Measurements from ENCODE around the gene ADGRL1. TPM values are rescaled to one million over a fixed set of nuclear protein-coding genes. Genes with fewer than 3 reads are reported as not detected.
"Not testable (repeated sequence)": the region's sequence is repeated elsewhere in the genome, so short reads cannot be mapped to it uniquely, and the experiment has no call there.

Gene ADGRL1
- 10 to 100 TPM; 22.3 to 36.4 (median 27.3) TPM for total RNA-seq

DNA sequence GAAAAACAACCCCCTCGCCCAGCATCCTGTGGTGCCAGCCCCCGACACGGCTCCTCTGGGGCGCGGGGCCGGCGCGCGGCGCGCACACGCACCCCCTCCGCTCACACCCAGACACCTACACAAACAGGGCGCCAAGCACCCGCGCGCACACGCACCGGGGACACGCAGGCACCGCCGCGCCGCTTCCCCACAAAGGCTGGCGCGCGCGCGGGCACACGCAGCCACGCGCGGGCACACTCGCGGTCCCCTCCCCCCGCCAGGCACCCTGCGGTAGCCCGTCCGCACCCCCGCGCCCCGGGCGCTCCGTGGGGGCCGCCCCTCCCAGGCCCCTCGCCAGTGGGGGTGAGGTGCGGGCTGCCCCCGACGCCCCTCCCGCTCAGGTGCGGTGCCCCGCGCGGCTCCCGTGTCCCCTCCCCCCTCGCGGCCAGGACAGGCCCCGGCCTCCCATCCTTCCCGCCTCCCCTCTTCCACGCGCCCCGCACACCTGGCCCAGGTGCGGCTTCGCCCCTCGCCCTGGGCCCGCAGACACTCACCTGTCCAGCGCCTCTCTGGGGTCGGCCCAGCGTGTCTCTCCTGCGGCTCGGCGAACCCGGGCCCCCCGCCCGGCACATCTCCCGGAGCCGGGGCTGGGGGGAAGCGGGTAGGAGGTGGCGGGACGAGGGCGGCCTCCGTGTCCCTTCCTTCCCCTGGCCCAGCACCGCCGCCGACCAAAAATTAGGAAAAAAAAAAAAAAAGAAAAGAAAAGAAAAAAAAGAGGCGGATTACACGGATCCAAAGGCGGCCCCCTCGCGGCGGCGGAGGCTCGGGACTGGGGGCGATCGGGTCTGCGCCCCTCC lies at the start of gene ADGRL1:
TSS of gene ADGRL1 (minus strand) at position 718 of the 836 bp plus-strand sequence. CDS start 22,567 bp downstream, outside the sequence.
- WGBS = under 1% methylated on average over 45 of the region's 96 CpGs
- Histone ChIP-seq H3K4me3 (peak within 1 kb of the TSS; percentile 83), H3K27ac (peak within 1 kb of the TSS; percentile 45), H3K4me1 (peaks cover 42% of the 10 kb centered on the region)
- not testable (repeated sequence) for H3K27me3 ChIP-seq; DNase-seq (ENCODE audit: low spot score in 2 of 2); H3K36me3 ChIP-seq; H3K9me3 ChIP-seq

- H3K27ac ChIP-seq; H3K4me3 ChIP-seq; H3K36me3 ChIP-seq; H3K9me3 ChIP-seq; H3K27me3 ChIP-seq; H3K4me1 ChIP-seq; DNase-seq (ENCODE audit: low spot score in 2 of 2): not testable (repeated sequence)
- WGBS = 62% methylated on average over 1 of the region's 1 CpG
These were observed 49.3 kb upstream of the ADGRL1 start for GRCh38 chr19:14255316-14255715.

GRCh38 chr19:14253822-14254599 lies 48.0 kb upstream of the ADGRL1 start:
- H3K36me3 ChIP-seq; H3K27ac ChIP-seq; H3K9me3 ChIP-seq; H3K4me3 ChIP-seq; DNase-seq (ENCODE audit: low spot score in 2 of 2); H3K4me1 ChIP-seq; H3K27me3 ChIP-seq: not testable (repeated sequence)
- 16% methylated on average over 19 of the region's 19 CpGs for WGBS

- DNase-seq (ENCODE audit: low spot score in 2 of 2); H3K27ac ChIP-seq; H3K36me3 ChIP-seq; H3K9me3 ChIP-seq; H3K4me3 ChIP-seq: not testable (repeated sequence)
- Histone ChIP-seq H3K27me3 (peaks cover 17% of the 10 kb centered on the region), H3K4me1 (peaks cover 27% of the 10 kb centered on the region)
- 93% methylated on average over 2 of the region's 2 CpGs for WGBS
These were observed 46.2 kb upstream of the ADGRL1 start for GRCh38 chr19:14252136-14252535.

GRCh38 chr19:14250870-14251269 lies 44.9 kb upstream of the ADGRL1 start:
- H3K36me3 ChIP-seq = no peaks in the 10 kb centered on the region
- no peak overlapping the region for H3K4me3 ChIP-seq
- TF ChIP-seq, protein P1, sequence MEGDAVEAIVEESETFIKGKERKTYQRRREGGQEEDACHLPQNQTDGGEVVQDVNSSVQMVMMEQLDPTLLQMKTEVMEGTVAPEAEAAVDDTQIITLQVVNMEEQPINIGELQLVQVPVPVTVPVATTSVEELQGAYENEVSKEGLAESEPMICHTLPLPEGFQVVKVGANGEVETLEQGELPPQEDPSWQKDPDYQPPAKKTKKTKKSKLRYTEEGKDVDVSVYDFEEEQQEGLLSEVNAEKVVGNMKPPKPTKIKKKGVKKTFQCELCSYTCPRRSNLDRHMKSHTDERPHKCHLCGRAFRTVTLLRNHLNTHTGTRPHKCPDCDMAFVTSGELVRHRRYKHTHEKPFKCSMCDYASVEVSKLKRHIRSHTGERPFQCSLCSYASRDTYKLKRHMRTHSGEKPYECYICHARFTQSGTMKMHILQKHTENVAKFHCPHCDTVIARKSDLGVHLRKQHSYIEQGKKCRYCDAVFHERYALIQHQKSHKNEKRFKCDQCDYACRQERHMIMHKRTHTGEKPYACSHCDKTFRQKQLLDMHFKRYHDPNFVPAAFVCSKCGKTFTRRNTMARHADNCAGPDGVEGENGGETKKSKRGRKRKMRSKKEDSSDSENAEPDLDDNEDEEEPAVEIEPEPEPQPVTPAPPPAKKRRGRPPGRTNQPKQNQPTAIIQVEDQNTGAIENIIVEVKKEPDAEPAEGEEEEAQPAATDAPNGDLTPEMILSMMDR (IDR thresholded peaks at IDR 0.05) = no peak
- TF ChIP-seq POLR2A (IDR thresholded peaks at IDR 0.05) = no peak
- TF ChIP-seq EP300 (IDR thresholded peaks at IDR 0.05) = no peak
- TF ChIP-seq POLR2AphosphoS5 (IDR thresholded peaks at IDR 0.05) = no peak
- 73% methylated on average over 5 of the region's 5 CpGs for WGBS
- H3K4me1 ChIP-seq = peaks cover 27% of the 10 kb centered on the region
- no peaks in the 10 kb centered on the region for H3K9me3 ChIP-seq
- no peak overlapping the region for H3K27ac ChIP-seq
- peaks cover 17% of the 10 kb centered on the region for H3K27me3 ChIP-seq
- DNase-seq (ENCODE audit: low spot score in 2 of 2) = no peak

- not testable (repeated sequence) for H3K4me3 ChIP-seq; H3K27ac ChIP-seq; DNase-seq (ENCODE audit: low spot score in 2 of 2); H3K9me3 ChIP-seq; H3K36me3 ChIP-seq
- Histone ChIP-seq H3K27me3 (peaks cover 17% of the 10 kb centered on the region), H3K4me1 (peaks cover 27% of the 10 kb centered on the region)
- WGBS = 90% methylated on average over 10 of the region's 10 CpGs
These were observed 44.3 kb upstream of the ADGRL1 start for GRCh38 chr19:14250315-14250714.

GRCh38 chr19:14249891-14250290 lies 43.9 kb upstream of the ADGRL1 start:
- H3K27me3 ChIP-seq = peaks cover 17% of the 10 kb centered on the region
- not testable (repeated sequence) for H3K9me3 ChIP-seq; H3K27ac ChIP-seq; H3K4me3 ChIP-seq; DNase-seq (ENCODE audit: low spot score in 2 of 2); H3K36me3 ChIP-seq
- 86% methylated on average over 2 of the region's 2 CpGs for WGBS
- peaks cover 27% of the 10 kb centered on the region for H3K4me1 ChIP-seq

DNA sequence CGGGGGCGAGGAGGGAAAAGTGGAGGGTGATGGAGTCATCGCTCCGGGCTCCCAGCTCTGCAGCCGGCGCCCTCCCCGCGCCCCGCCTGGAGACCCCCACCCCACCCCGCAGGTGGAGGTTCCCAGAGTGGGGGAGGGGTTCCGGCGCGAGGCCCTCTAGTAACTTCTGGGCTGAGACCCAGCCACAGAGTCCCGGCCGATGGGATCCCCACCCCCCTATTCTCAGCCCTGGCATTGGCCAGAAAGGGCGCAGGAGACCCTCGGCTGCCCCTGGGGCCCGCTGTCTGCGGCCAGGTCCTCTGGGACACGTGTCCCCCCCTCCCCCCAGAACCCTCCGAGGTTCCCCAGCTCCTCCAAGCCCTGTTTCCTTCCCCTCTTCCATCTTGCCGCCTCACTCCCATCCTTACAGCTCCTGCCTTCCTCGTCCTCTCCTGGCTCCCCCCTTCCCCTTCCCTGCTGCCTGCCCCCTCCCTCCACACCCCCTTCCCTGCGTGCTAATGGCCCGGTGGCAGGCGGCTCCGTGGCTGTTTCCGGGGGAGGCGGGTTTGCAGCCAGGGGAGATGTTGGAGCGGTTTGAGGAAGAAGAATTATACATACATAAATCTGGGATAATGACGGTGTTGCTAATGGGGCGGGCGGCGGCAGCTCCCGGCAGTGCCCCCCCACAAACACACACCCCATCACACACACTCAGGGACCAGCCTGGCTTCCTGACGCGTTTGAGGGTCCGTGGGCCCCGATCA lies 43.2 kb upstream of the ADGRL1 start:
- Histone ChIP-seq H3K27me3 (peaks cover 17% of the 10 kb centered on the region), H3K4me1 (peaks cover 26% of the 10 kb centered on the region), H3K4me3 (peak overlapping the region; percentile 58)
- not testable (repeated sequence) for H3K9me3 ChIP-seq; H3K27ac ChIP-seq; H3K36me3 ChIP-seq; DNase-seq (ENCODE audit: low spot score in 2 of 2)
- WGBS = under 1% methylated on average over 28 of the region's 39 CpGs

Data from suprapubic skin (tissue), 4 donors.